Keratinocyte (primary cell): ENCODE data around the gene DRD2. TPM values are rescaled to one million over a fixed set of nuclear protein-coding genes. Genes with fewer than 3 reads are reported as not detected.

Experiments used
- DNase-seq: peaks from one replicate; pipeline ENCODE4 v3.0.0-alpha.2; 2011; ENCODE audit warnings: low read depth, missing footprints, low spot score
- FAIRE-seq: peaks from 2 replicates; lab custom pipeline; 2011; peaks lifted over from hg19 to GRCh38; lab: Jason Lieb, UNC
- H2AFZ ChIP-seq: 2 replicates; pipeline ENCODE4 v1.6.0; 2012; ENCODE audit warnings: low read length, control low read depth, inconsistent platforms; ENCODE audit not compliant: control insufficient read depth
- H3K27ac ChIP-seq: 2 replicates; pipeline ENCODE4 v1.5.1; 2011; ENCODE audit warnings: low read length; ENCODE audit not compliant: control insufficient read depth, insufficient read depth
- H3K27me3 ChIP-seq: 3 replicates; pipeline ENCODE4 v1.6.0; 2011; ENCODE audit warnings: low read length; ENCODE audit not compliant: control insufficient read depth, insufficient read depth; ENCODE audit errors: extremely low read depth
- H3K36me3 ChIP-seq, 2 experiments: 2 replicates in 1 of 2; 3 replicates in 1 of 2; pipeline ENCODE4 v1.5.1; 2011; ENCODE audit warnings: low read length in 2 of 2, mild to moderate bottlenecking in 1 of 2; ENCODE audit not compliant: control insufficient read depth in 2 of 2, insufficient read depth in 2 of 2; ENCODE audit errors: extremely low read depth in 1 of 2
- H3K4me1 ChIP-seq: 3 replicates; pipeline ENCODE4 v1.5.1; 2011; ENCODE audit warnings: low read length; ENCODE audit not compliant: control insufficient read depth, insufficient read depth; ENCODE audit errors: extremely low read depth
- H3K4me2 ChIP-seq: 3 replicates; pipeline ENCODE4 v1.6.0; 2011; ENCODE audit warnings: low read depth, low read length; ENCODE audit not compliant: control insufficient read depth, insufficient read depth; ENCODE audit errors: extremely low read depth
- H3K4me3 ChIP-seq, 3 experiments: fragments of 200-600 bp in 1 of 3; sonication (generic) in 1 of 3; 2 replicates in 2 of 3; 3 replicates in 1 of 3; pipeline ENCODE4 v1.5.1; 2011 to 2016; ENCODE audit warnings: low read length in 3 of 3, mild to moderate bottlenecking in 3 of 3, control low read depth in 2 of 3, inconsistent platforms in 1 of 3, low read depth in 1 of 3, mixed read lengths in 1 of 3, mixed run types in 1 of 3, moderate library complexity in 1 of 3; ENCODE audit not compliant: control insufficient read depth in 2 of 3, insufficient read depth in 2 of 3; ENCODE audit errors: extremely low read depth in 1 of 3
- H3K79me2 ChIP-seq: 2 replicates; pipeline ENCODE4 v1.6.0; 2012; ENCODE audit warnings: low read length; ENCODE audit not compliant: control insufficient read depth, insufficient read depth
- H3K9ac ChIP-seq: 3 replicates; pipeline ENCODE4 v1.6.0; 2011; ENCODE audit warnings: low read length; ENCODE audit not compliant: control insufficient read depth, insufficient read depth; ENCODE audit errors: extremely low read depth
- H3K9me1 ChIP-seq: 3 replicates; pipeline ENCODE4 v1.6.0; 2011; ENCODE audit warnings: low read length; ENCODE audit not compliant: control insufficient read depth, insufficient read depth; ENCODE audit errors: extremely low read depth
- H3K9me3 ChIP-seq: 2 replicates; pipeline ENCODE4 v1.5.1; 2012; ENCODE audit warnings: low read depth, low read length; ENCODE audit not compliant: control insufficient read depth
- H4K20me1 ChIP-seq: 3 replicates; pipeline ENCODE4 v1.6.0; 2011; ENCODE audit warnings: low read length; ENCODE audit not compliant: control insufficient read depth, insufficient read depth; ENCODE audit errors: extremely low read depth
- CTCF ChIP-seq, 3 experiments: IDR thresholded peaks in 1 of 3; conservative IDR thresholded peaks in 1 of 3; optimal IDR thresholded peaks in 1 of 3; 2 replicates in 2 of 3; 3 replicates in 1 of 3; pipeline versions ENCODE3 to v1.5.1; 2011; ENCODE audit warnings: low read length in 3 of 3, mild to moderate bottlenecking in 3 of 3, moderate library complexity in 2 of 3, control low read depth in 1 of 3, inconsistent platforms in 1 of 3; ENCODE audit not compliant: insufficient read depth in 2 of 3; ENCODE audit errors: extremely low read depth in 1 of 3
- EZH2 ChIP-seq: IDR thresholded peaks from one replicate; pipeline ENCODE4 v1.6.1; 2012; ENCODE audit warnings: inconsistent platforms, mild to moderate bottlenecking, low read length, moderate library complexity
- dilution Hi-C: fragments of 300-500 bp; cut with MboI; formaldehyde crosslinking; loops from one replicate; pipeline ENCODE4 v1.7.0; 2020; ENCODE audit warnings: low sequenced_read_pairs; ENCODE audit not compliant: extremely low pct_ligation_motif_present
- polyA plus RNA-seq, 5 experiments: library from polyadenylated mRNA; depleted of rRNA in 3 of 5; stranded (reverse) in 3 of 5; stranded (forward) in 1 of 5; unstranded in 1 of 5; fragments of >200 nt; gene quantifications; 1 replicate in 1 of 5; 2 replicates in 3 of 5; 3 replicates in 1 of 5; pipeline versions ENCODE4 v1.2.1 to v1.2.3, GENCODE V29; 2011 to 2012; ENCODE audit warnings: missing spikeins in 2 of 5, low read depth in 1 of 5, low replicate concordance in 1 of 5

Gene DRD2
- polyA plus RNA-seq, 1 donor (not counting 4 experiments of a cell fraction or from before 2014, with no cell fraction given): 0.26 TPM

DNA sequence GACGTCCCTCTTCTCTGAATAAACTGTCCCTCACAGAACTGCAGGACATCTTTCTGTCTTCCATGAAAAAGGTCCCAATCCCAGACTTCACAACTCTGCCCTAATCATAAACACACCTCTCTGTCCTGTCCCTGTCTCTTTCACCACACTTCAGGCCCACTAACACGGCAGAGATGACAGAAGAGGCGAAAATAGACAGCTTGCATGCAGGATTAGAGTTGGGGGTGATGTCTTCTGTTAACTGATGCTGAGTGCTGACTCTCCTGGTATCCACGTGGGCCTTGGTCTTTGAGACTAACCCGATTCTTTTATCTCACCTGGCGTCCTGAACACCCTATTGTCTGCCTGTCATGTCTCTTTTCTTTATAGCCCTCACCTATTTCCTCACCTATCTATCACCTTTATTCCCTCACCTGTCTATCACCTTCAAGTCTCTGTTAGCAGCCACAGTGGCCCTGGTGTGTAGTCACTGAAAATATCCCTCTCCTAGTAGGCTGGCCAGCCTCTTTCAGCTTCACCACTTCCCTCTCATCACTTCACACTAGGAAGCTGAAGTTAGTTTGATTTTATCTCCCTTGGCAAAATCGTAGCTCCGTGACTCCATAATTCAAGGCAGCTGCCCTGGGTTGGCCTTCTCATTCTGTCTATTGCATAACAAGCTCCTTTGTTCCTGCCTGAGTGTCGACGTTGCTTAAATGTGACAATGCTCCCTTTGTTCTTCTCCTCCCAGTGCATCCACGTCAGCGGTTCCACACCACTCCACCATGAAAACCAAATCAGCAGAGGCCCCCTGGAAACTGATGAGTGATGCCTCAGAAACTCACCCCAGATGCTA is 30.6 kb upstream of the DRD2 start:
- Histone ChIP-seq H3K4me1 (peaks cover 12% of the 10 kb centered on the region), H3K27me3 (no peaks in the 10 kb centered on the region), H4K20me1 (no peaks in the 10 kb centered on the region), H3K9me1 (no peaks in the 10 kb centered on the region), H3K36me3 (no peaks in the 10 kb centered on the region), H3K9ac (no peak overlapping the region), H3K4me2 (peak overlapping the region; percentile 34), H3K4me3 (no peak overlapping the region), H3K9me3 (no peaks in the 10 kb centered on the region), H3K79me2 (no peaks in the 10 kb centered on the region), H3K27ac (peak overlapping the region; percentile 51), H2AFZ (peak overlapping the region; percentile 48)
- DNase-seq (no peak), FAIRE-seq (peak; percentile 97)
- dilution Hi-C loops: no loop called here
- no peak for TF ChIP-seq EZH2
- no peak for TF ChIP-seq CTCF (optimal IDR thresholded peaks at IDR 0.05 in 1 of 3, IDR thresholded peaks at IDR 0.05 in 1 of 3, conservative IDR thresholded peaks at IDR 0.05 in 1 of 3; ENCODE audit: extremely low read depth in 1 of 3, insufficient read depth in 2 of 3, low read length in 3 of 3)

GRCh38 chr11:113505046-113505445 is 29.8 kb upstream of the DRD2 start:
- TF ChIP-seq CTCF (optimal IDR thresholded peaks at IDR 0.05 in 1 of 3, IDR thresholded peaks at IDR 0.05 in 1 of 3, conservative IDR thresholded peaks at IDR 0.05 in 1 of 3; ENCODE audit: extremely low read depth in 1 of 3, insufficient read depth in 2 of 3, low read length in 3 of 3) (no peak), EZH2 (no peak)
- H3K9me1 ChIP-seq: no peaks in the 10 kb centered on the region
- no peak overlapping the region for H3K27ac ChIP-seq
- H3K27me3 ChIP-seq: no peaks in the 10 kb centered on the region
- H3K79me2 ChIP-seq: no peaks in the 10 kb centered on the region
- H2AFZ ChIP-seq: no peak overlapping the region
- no peaks in the 10 kb centered on the region for H4K20me1 ChIP-seq
- dilution Hi-C loops: no loop called here
- no peaks in the 10 kb centered on the region for H3K9me3 ChIP-seq
- no peak overlapping the region for H3K4me2 ChIP-seq
- H3K36me3 ChIP-seq: no peaks in the 10 kb centered on the region
- H3K4me1 ChIP-seq: peaks cover 12% of the 10 kb centered on the region
- no peak for DNase-seq
- H3K4me3 ChIP-seq: no peak overlapping the region
- H3K9ac ChIP-seq: no peak overlapping the region
- FAIRE-seq: no peak
